WTC11 (cell line): ENCODE results near the gene SULT1C2.

Experiments used
- CBFB ChIP-seq: sonication (generic); formaldehyde crosslinking; IDR thresholded peaks from 2 replicates; pipeline ENCODE4 v1.8.1; 2022; ENCODE audit warnings: mild to moderate bottlenecking, low read depth, missing genetic modification reagents
- FOXP4 ChIP-seq: sonication (generic); formaldehyde crosslinking; IDR thresholded peaks from 2 replicates; pipeline ENCODE4 v1.8.0; 2022; ENCODE audit warnings: mild to moderate bottlenecking, missing genetic modification reagents
- ZNF423 ChIP-seq: fragments of 250-450 bp; sonication (Bioruptor Pico); IDR thresholded peaks from 2 replicates; pipeline ENCODE4 v2.1.2; 2022; ENCODE audit warnings: mild to moderate bottlenecking, moderate library complexity

- TF ChIP-seq ZNF423 (no peak), CBFB (CRISPR knock-in tag) (no peak), FOXP4 (CRISPR knock-in tag) (no peak)
Measured at GRCh38 chr2:108253106-108253505, 35.6 kb upstream of the SULT1C2 start.
